Cardiac muscle cell (in vitro differentiated cells and primary cell): Measurements from ENCODE around the gene MCEMP1. TPM values are rescaled to one million over a fixed set of nuclear protein-coding genes. Genes with fewer than 3 reads are reported as not detected.

Source experiments
- DNase-seq, 2 donors: peaks; one replicate each; pipeline versions ENCODE4 v3.0.0 to v3.0.0-alpha.2; 2010 to 2017; ENCODE audit warnings: low read depth in 1 of 2, low spot score in 1 of 2
- H3K27ac ChIP-seq: fragments of 200-600 bp; sonication (generic); 2 replicates; pipeline ENCODE4 v1.5.1; 2016
- H3K27me3 ChIP-seq: fragments of 200-600 bp; sonication (generic); 2 replicates; pipeline ENCODE4 v1.6.0; 2016; ENCODE audit warnings: control low read depth
- H3K36me3 ChIP-seq: fragments of 200-600 bp; sonication (generic); 2 replicates; pipeline ENCODE4 v1.5.1; 2016; ENCODE audit warnings: control low read depth
- H3K4me1 ChIP-seq: fragments of 200-600 bp; sonication (generic); 2 replicates; pipeline ENCODE4 v1.8.1; 2017; ENCODE audit warnings: low read depth, mild to moderate bottlenecking, mixed run types
- H3K4me3 ChIP-seq: fragments of 200-600 bp; sonication (generic); 2 replicates; pipeline ENCODE4 v1.5.1; 2016; ENCODE audit warnings: mild to moderate bottlenecking
- H3K9me3 ChIP-seq: fragments of 200-600 bp; sonication (generic); 2 replicates; pipeline ENCODE4 v1.5.1; 2017; ENCODE audit warnings: low read depth, mild to moderate bottlenecking, control low read depth
- polyA plus RNA-seq: library from polyadenylated mRNA; unstranded; fragments of >200 nt; fragmentation: Nextera tagmentation; extraction: Ambion mirVana; gene quantifications from 2 replicates; pipeline ENCODE4 v1.2.1, GENCODE V29; 2016
- total RNA-seq: library from RNA; depleted of rRNA; stranded (reverse); fragments of >200 nt; gene quantifications from 2 replicates; pipeline ENCODE4 v1.2.3, GENCODE V29; 2016
- TF ChIP-seq, protein P1 (sequence below): IDR thresholded peaks from 2 replicates; pipeline ENCODE4 v1.5.1; 2012; ENCODE audit warnings: low read depth, mild to moderate bottlenecking, low read length

The MCEMP1 gene
- total and polyA plus RNA-seq, 2 experiments from 2014 or later, result not detected

DNA sequence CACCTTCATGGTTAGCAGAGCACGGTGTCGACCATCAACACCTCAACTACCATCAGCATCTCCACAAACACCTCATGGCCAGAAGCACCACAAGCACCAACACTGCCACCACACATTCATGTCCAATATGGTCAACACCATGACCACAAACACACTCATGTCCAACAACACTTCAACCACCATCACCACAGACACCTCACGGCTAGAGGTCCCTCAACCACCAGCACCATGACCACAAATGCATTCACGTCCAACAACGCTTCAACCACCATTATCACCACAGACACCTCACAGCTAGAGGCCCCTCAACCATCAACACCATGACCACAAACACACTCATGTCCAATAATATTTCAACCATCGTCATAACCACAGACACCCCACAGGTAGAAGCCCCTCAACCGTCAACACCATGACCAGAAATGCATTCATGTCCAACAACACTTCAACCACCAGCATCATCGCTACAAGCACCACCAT, 13.9 kb downstream of the MCEMP1 start:
- Histone ChIP-seq H3K9me3 (no peaks in the 10 kb centered on the region), H3K4me3 (no peak overlapping the region), H3K36me3 (no peaks in the 10 kb centered on the region), H3K27me3 (no peaks in the 10 kb centered on the region), H3K4me1 (no peaks in the 10 kb centered on the region), H3K27ac (no peak overlapping the region)
- no peak for DNase-seq
- TF ChIP-seq, protein P1, sequence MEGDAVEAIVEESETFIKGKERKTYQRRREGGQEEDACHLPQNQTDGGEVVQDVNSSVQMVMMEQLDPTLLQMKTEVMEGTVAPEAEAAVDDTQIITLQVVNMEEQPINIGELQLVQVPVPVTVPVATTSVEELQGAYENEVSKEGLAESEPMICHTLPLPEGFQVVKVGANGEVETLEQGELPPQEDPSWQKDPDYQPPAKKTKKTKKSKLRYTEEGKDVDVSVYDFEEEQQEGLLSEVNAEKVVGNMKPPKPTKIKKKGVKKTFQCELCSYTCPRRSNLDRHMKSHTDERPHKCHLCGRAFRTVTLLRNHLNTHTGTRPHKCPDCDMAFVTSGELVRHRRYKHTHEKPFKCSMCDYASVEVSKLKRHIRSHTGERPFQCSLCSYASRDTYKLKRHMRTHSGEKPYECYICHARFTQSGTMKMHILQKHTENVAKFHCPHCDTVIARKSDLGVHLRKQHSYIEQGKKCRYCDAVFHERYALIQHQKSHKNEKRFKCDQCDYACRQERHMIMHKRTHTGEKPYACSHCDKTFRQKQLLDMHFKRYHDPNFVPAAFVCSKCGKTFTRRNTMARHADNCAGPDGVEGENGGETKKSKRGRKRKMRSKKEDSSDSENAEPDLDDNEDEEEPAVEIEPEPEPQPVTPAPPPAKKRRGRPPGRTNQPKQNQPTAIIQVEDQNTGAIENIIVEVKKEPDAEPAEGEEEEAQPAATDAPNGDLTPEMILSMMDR, result no peak

DNA sequence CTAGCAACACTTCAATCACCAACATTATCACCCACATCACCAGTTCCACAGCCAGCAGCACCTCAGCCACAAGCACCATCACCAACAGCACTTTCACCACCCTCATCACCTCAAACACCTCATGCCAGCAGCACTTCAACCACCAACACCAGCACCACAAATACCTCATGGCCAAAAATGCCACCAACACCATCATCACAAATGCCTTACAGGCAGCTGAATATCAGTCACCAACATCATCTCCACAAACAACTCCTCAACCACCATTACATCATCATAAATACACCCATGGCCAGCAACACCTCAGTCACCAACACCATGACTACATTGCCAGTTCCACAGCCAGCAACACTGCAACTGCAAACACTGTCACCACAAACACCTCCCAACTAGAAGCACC, 14.6 kb downstream of the MCEMP1 start:
- Histone ChIP-seq H3K4me3 (no peak overlapping the region), H3K9me3 (no peaks in the 10 kb centered on the region), H3K36me3 (no peaks in the 10 kb centered on the region), H3K27me3 (no peaks in the 10 kb centered on the region), H3K27ac (no peak overlapping the region), H3K4me1 (no peaks in the 10 kb centered on the region)
- TF ChIP-seq, protein P1, result no peak
- DNase-seq, result no peak

DNA sequence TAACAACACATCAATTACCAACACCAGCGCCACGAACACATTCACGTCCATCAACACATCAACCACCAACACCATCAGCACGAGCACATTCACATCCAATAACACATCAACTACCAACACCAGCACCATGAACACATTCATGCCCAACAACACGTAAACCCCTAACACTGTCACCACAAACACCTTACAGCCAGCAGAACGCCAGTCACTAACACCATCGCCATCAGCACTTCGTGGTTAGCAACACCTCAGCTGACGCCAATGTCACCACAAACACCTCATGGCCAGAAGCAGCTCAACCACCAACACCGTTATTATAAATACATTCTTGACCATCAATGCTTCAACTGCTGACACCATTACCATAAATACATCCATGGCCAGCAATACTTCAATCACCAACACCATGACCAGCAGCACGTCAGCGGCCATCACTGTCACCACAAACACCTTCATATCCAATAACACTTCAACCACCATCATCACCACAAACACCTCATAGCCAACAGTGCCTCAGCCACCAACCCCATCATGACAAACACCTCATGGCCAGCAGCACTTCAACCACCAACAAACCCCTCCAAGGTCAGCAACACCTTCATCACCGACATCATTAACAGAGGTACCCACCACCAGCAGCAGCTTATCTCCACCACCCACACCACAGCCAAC, 15.7 kb downstream of the MCEMP1 start:
- Histone ChIP-seq H3K27ac (no peak overlapping the region), H3K27me3 (peaks cover 5% of the 10 kb centered on the region), H3K4me1 (no peaks in the 10 kb centered on the region), H3K4me3 (no peak overlapping the region), H3K36me3 (no peaks in the 10 kb centered on the region), H3K9me3 (no peaks in the 10 kb centered on the region)
- DNase-seq, result no peak
- TF ChIP-seq, protein P1, result no peak

DNA sequence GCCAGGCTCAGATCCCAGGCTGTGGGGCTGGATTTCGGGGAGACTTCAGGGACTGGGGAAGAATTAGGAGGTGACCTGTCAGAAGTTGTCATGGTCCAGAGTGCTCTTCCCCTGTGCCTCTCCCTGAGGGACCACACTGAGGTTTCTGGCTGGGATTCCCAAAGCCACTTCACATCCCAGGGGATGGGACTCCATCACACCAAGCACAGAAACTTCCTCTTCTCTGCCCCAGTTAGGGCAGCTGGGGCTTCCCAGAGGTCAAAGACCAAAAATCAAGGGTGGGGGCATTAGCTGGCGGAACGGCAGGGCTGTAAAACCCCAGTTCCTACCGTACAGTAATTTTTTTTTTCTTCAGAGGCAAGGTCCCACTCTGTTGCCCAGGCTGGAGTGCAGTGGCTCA, 17.6 kb downstream of the MCEMP1 start:
- TF ChIP-seq, protein P1, result no peak
- H3K27ac ChIP-seq, result no peak overlapping the region
- H3K9me3 ChIP-seq, result no peaks in the 10 kb centered on the region
- no peak overlapping the region for H3K4me3 ChIP-seq
- no peaks in the 10 kb centered on the region for H3K4me1 ChIP-seq
- DNase-seq, result no peak
- H3K27me3 ChIP-seq, result peaks cover 11% of the 10 kb centered on the region
- no peaks in the 10 kb centered on the region for H3K36me3 ChIP-seq

DNA sequence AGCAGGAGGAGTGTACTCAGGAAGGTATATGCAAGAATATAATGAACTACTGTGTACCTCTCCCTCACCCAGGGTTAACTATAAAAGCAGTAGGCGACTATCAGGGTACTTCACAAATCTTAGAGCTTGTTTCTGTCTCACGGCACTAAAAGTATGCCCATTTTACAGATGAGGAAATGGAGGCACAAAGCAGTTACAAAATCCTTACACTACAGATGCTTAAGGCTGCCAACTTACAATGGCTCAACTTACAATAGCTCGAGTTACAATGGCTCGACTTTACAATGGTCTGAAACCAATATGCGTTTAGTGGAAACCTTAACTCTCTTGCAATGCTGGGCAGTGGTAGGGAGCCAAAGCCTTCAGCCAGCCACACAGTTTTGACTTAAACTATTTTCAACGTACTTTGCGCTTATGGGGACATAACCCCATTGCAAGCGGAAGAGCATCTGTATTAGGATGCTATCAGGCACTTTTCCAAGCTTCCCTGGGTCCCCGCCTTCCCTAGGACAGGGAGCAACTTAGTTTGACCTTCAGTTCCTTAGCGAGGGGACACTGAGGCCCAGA, 20.9 kb downstream of the MCEMP1 start:
- H3K36me3 ChIP-seq, result no peaks in the 10 kb centered on the region
- TF ChIP-seq, protein P1, result no peak
- H3K4me1 ChIP-seq, result no peaks in the 10 kb centered on the region
- H3K9me3 ChIP-seq, result no peaks in the 10 kb centered on the region
- peaks cover 11% of the 10 kb centered on the region for H3K27me3 ChIP-seq
- H3K4me3 ChIP-seq, result no peak overlapping the region
- H3K27ac ChIP-seq, result no peak overlapping the region
- no peak for DNase-seq
